Central memory CD8-positive, alpha-beta T cell (primary cell): ENCODE data around the gene BLMH.
A peak's percentile ranks its signal among the peaks of the same experiment; 100 is the strongest.

Experiments
- ATAC-seq: fragments of 150-1000 bp; cut with Tn5 transposase; replicated peaks from 2 replicates; pipeline ENCODE4 v1.10.0; 2022; ENCODE audit warnings: mild to moderate bottlenecking, moderate FRiP score, moderate number of reproducible peaks; ENCODE audit not compliant: poor library complexity, severe bottlenecking; ENCODE audit errors: extremely low read depth
- DNase-seq, 2 donors: peaks; one replicate each; pipeline ENCODE4 v3.0.0; 2021; ENCODE audit warnings: low spot score in 2 of 2
- H3K27ac Mint-ChIP-seq: one replicate; pipeline ENCODE4 v1.8.0; 2022; ENCODE audit warnings: low read depth, mild to moderate bottlenecking, moderate library complexity, mixed read lengths
- H3K27me3 Mint-ChIP-seq: one replicate; pipeline ENCODE4 v1.8.0; 2022; ENCODE audit warnings: mixed read lengths
- H3K36me3 Mint-ChIP-seq: one replicate; pipeline ENCODE4 v1.8.0; 2022; ENCODE audit warnings: mild to moderate bottlenecking, moderate library complexity, mixed read lengths; ENCODE audit not compliant: insufficient read depth
- H3K4me1 Mint-ChIP-seq: one replicate; pipeline ENCODE4 v1.8.0; 2022; ENCODE audit warnings: mixed read lengths
- H3K4me3 Mint-ChIP-seq: one replicate; pipeline ENCODE4 v1.8.0; 2022; ENCODE audit warnings: mild to moderate bottlenecking, moderate library complexity, mixed read lengths
- H3K9me3 Mint-ChIP-seq: one replicate; pipeline ENCODE4 v1.8.0; 2022; ENCODE audit warnings: mixed read lengths

Gene BLMH

GRCh38 chr17:30263552-30264333 is 28.0 kb downstream of the BLMH start:
- Mint-ChIP-seq H3K4me1 (peaks cover 8% of the 10 kb centered on the region), H3K9me3 (no peaks in the 10 kb centered on the region), H3K4me3 (no peak overlapping the region), H3K36me3 (peaks cover 36% of the 10 kb centered on the region), H3K27me3 (no peaks in the 10 kb centered on the region), H3K27ac (peak overlapping the region; percentile 27)
- no peak for DNase-seq
- no peak for ATAC-seq

DNA sequence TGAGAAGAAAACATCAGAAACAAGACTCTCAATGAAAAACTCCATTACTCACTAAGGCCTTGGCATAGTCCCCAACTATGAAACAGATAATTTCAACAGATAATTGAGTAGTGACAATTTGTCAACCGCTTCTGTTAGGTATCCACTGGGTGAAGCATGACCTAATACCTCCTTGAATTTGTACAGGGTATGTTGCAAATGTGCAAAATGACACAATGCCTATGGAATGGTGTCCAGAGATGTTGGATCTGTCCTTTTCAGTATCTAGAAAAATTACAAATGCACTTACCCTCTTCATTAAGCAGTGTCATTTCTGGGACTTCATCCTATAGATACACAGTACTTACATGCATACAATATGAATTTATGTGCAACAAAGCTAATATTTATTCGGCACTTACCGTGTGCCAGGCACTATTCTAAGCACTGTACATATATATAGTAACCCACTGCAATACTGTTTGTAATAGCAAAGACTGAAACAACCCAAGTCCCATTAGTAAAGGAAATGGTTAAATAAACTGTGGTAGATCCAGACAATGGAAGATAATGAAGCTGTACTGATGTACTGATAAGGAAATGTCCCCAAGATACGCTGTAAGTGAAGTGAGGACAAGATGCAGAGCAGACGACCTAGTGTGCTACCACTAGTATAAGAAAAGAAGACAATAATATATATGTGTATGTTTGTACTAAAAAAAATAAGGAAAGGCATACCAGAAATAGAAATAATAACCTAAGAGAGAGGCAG is 34.8 kb downstream of the BLMH start:
- DNase-seq (no peak), ATAC-seq (no peak)
- H3K27me3 Mint-ChIP-seq, result no peaks in the 10 kb centered on the region
- H3K27ac Mint-ChIP-seq, result no peak overlapping the region
- no peak overlapping the region for H3K4me3 Mint-ChIP-seq
- H3K4me1 Mint-ChIP-seq, result peaks cover 8% of the 10 kb centered on the region
- peaks cover 18% of the 10 kb centered on the region for H3K36me3 Mint-ChIP-seq
- H3K9me3 Mint-ChIP-seq, result no peaks in the 10 kb centered on the region

GRCh38 chr17:30254150-30254549 is 37.6 kb downstream of the BLMH start:
- DNase-seq, result no peak
- Mint-ChIP-seq H3K9me3 (no peaks in the 10 kb centered on the region), H3K27ac (no peak overlapping the region), H3K27me3 (no peaks in the 10 kb centered on the region), H3K4me1 (peaks cover 3% of the 10 kb centered on the region), H3K36me3 (peaks cover 19% of the 10 kb centered on the region), H3K4me3 (no peak overlapping the region)
- ATAC-seq, result no peak

DNA sequence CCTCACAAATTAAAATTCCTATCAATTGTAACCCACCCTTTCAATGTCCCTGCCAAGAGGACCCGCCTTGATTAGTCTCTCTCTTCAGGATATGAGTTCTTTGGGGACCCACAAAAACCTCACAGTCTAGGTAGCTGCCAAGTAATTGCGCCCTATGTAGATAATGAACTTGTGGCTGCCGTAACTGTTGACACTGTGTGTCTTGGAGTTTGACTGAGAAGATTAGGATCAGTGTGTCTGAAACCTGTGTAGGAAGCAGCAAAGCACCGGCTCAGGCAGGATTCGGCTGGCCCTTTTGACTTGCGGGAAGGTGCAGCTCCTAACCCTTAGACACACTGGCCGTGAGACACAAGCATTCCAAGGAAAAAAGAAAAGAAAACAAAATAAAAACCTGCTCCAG is 38.4 kb downstream of the BLMH start:
- Mint-ChIP-seq H3K27ac (no peak overlapping the region), H3K27me3 (no peaks in the 10 kb centered on the region), H3K4me3 (no peak overlapping the region), H3K9me3 (no peaks in the 10 kb centered on the region), H3K36me3 (peaks cover 25% of the 10 kb centered on the region), H3K4me1 (no peaks in the 10 kb centered on the region)
- ATAC-seq, result no peak
- DNase-seq, result no peak

DNA sequence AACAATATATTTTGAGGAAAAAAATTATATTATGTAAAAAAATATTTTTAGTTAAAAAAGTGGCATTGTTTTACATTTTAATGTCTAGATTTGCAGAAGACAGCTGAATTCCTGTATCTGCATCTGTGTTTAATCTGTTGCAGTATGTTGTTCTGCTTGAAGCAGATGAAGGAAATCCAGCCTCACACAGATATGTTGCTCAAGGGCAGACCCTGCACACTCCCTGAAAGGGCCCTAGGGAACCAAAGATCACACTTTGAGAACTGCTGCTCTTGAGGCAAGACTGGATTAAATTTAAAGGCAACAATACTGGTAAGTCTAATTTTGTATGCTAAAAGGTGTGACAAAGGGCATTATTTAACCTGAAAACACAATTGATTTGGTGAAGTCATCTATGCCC is 39.8 kb downstream of the BLMH start:
- Mint-ChIP-seq H3K36me3 (peaks cover 26% of the 10 kb centered on the region), H3K27me3 (no peaks in the 10 kb centered on the region), H3K4me1 (peaks cover 7% of the 10 kb centered on the region), H3K9me3 (no peaks in the 10 kb centered on the region), H3K4me3 (no peak overlapping the region), H3K27ac (no peak overlapping the region)
- no peak for ATAC-seq
- DNase-seq, result no peak

DNA sequence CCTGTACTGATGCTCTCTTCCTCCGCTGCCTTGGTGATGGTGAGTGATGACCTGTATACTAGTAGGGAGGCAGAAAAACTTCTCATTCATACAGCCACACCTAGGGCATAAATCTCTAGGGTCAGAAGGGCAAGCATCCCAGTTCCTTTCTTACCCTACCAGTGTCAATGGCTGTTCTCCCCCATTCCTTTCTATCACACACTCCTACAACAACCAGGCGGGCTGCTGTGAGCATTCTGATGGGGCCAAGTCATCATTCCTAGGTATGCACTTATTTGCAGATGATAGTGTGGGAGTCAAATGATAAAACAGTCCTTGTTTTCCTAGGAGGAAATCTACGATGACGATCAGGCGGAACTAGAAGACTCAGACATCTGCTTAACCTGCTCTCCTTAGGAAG is 42.3 kb downstream of the BLMH start:
- Mint-ChIP-seq H3K36me3 (peaks cover 22% of the 10 kb centered on the region), H3K4me1 (peaks cover 7% of the 10 kb centered on the region), H3K27ac (no peak overlapping the region), H3K27me3 (no peaks in the 10 kb centered on the region), H3K4me3 (no peak overlapping the region), H3K9me3 (no peaks in the 10 kb centered on the region)
- ATAC-seq (no peak), DNase-seq (no peak)

DNA sequence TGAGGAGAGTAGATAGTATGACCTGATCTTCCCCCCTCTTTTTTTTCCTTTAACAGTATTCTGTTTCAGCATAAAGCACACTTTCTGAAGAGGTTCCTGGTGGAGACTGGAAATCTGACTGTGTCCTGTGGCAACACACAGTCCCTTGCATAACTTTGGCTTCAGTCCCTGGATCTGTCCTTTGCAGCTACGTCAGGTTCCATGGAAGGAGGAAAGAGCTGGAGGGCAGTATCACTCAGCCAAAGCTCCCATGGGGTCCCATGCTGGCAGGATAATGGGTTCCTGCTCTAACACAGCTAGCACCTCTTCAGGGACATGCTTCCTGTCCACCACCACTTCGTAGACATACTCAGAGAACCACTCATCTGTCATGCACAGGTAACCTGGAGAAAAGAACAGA is 43.0 kb downstream of the BLMH start:
- ATAC-seq, result no peak
- Mint-ChIP-seq H3K4me1 (peaks cover 7% of the 10 kb centered on the region), H3K9me3 (no peaks in the 10 kb centered on the region), H3K27me3 (no peaks in the 10 kb centered on the region), H3K36me3 (peaks cover 22% of the 10 kb centered on the region), H3K27ac (no peak overlapping the region), H3K4me3 (no peak overlapping the region)
- DNase-seq, result no peak

DNA sequence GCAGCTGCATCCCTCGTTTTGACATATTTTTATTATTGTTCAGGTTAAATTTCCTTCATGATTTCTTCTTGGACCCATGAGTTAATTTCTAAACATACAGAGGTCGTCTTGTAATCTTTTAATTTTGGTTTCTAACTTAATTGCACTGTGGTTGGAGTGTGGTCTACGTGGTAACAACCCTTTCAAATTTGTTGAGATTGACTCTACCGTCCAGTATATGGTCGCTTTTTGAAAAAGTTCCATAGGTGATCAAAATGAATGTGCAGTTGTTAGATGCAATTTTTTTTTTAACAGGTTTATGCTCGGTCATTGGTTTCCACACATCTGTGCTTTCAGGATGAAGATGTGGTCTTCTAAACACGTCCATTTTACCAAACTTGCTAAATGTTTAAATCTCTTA is 45.3 kb downstream of the BLMH start:
- peak overlapping the region; percentile 30 for H3K27ac Mint-ChIP-seq
- H3K9me3 Mint-ChIP-seq, result no peaks in the 10 kb centered on the region
- DNase-seq (no peak), ATAC-seq (no peak)
- no peaks in the 10 kb centered on the region for H3K27me3 Mint-ChIP-seq
- peaks cover 7% of the 10 kb centered on the region for H3K4me1 Mint-ChIP-seq
- H3K36me3 Mint-ChIP-seq, result peaks cover 17% of the 10 kb centered on the region
- no peak overlapping the region for H3K4me3 Mint-ChIP-seq

GRCh38 chr17:30244853-30245385 is 46.8 kb downstream of the BLMH start:
- Mint-ChIP-seq H3K4me3 (no peak overlapping the region), H3K27ac (no peak overlapping the region)
- no peak for ATAC-seq

GRCh38 chr17:30243568-30243967 is 48.2 kb downstream of the BLMH start:
- H3K4me1 Mint-ChIP-seq, result peaks cover 7% of the 10 kb centered on the region
- DNase-seq, result no peak
- no peak overlapping the region for H3K27ac Mint-ChIP-seq
- no peak for ATAC-seq
- H3K27me3 Mint-ChIP-seq, result peaks cover 8% of the 10 kb centered on the region
- no peaks in the 10 kb centered on the region for H3K9me3 Mint-ChIP-seq
- H3K4me3 Mint-ChIP-seq, result no peak overlapping the region
- H3K36me3 Mint-ChIP-seq, result peaks cover 10% of the 10 kb centered on the region

More at GRCh38 chr17:30244853-30245385, 46.8 kb downstream of the BLMH start:
- H3K9me3 Mint-ChIP-seq, result no peaks in the 10 kb centered on the region
- H3K36me3 Mint-ChIP-seq, result peaks cover 15% of the 10 kb centered on the region
- H3K27me3 Mint-ChIP-seq, result no peaks in the 10 kb centered on the region
- no peak for DNase-seq
- peaks cover 7% of the 10 kb centered on the region for H3K4me1 Mint-ChIP-seq

- Mint-ChIP-seq H3K27me3 (peaks cover 13% of the 10 kb centered on the region), H3K27ac (no peak overlapping the region), H3K4me3 (no peak overlapping the region), H3K4me1 (peaks cover 7% of the 10 kb centered on the region), H3K9me3 (no peaks in the 10 kb centered on the region), H3K36me3 (peaks cover 5% of the 10 kb centered on the region)
- DNase-seq (no peak), ATAC-seq (no peak)
Measured at GRCh38 chr17:30243002-30243401, 48.7 kb downstream of the BLMH start.

DNA sequence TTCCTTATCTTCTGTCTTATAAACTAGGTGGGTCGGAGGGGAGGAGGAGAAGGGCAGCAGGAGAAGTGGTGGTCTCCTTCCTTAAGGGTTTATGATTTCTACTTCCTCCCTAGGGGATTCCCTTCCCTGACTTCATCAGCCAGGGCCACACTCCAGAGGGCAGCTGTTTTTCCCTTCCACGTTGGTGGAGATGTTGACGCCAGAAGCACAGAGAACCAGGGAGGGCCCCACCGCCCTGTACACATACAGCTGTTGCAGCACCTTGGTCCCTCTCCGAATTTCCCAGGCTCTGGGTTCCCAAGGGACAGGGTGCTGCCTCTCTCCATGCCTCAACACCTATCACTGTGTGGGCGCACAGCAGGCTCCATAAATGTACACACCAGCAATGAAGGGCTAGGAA is 50.7 kb downstream of the BLMH start:
- ATAC-seq (no peak), DNase-seq (no peak)
- Mint-ChIP-seq H3K9me3 (no peaks in the 10 kb centered on the region), H3K27ac (no peak overlapping the region), H3K36me3 (no peaks in the 10 kb centered on the region), H3K4me3 (no peak overlapping the region), H3K4me1 (peaks cover 3% of the 10 kb centered on the region), H3K27me3 (peaks cover 33% of the 10 kb centered on the region)

GRCh38 chr17:30240177-30240576 is 51.6 kb downstream of the BLMH start:
- ATAC-seq (no peak), DNase-seq (no peak)
- no peaks in the 10 kb centered on the region for H3K9me3 Mint-ChIP-seq
- no peaks in the 10 kb centered on the region for H3K36me3 Mint-ChIP-seq
- H3K27ac Mint-ChIP-seq, result no peak overlapping the region
- H3K27me3 Mint-ChIP-seq, result peaks cover 40% of the 10 kb centered on the region
- no peak overlapping the region for H3K4me3 Mint-ChIP-seq
- H3K4me1 Mint-ChIP-seq, result peaks cover 6% of the 10 kb centered on the region
